Cortex of kidney (tissue), 1 donor: Measurements from ENCODE around the gene SLC23A2.
"Not testable (repeated sequence)": the region's sequence is repeated elsewhere in the genome, so short reads cannot be mapped to it uniquely, and the experiment has no call there.

Experiments used
- DNase-seq: peaks from one replicate; lab custom pipeline; 2025; lab: John Stamatoyannopoulos, UW

Gene SLC23A2

DNA sequence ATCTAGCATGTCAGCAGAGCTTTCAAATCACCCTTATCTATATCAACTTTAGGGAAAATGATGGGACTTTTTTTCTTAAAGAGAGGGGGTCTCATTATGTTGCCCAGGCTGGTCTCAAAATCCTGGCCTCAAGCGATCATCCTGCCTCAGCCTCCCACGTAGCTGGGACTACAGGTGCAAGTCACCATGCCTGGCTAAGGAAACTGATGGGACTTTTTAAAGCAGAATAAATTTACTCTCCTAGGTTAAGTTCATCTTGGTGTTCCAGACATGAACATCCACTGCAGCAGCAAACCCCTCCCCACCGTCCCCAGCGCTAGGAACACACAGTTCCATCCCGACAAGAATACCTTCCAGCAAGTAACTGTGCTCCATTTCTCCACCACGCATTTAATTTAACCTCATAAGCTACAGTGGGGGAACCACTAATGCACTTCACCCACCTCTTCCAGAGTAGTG, 64.9 kb downstream of the SLC23A2 start:
- no peak for DNase-seq

- no peak for DNase-seq
These were observed 69.2 kb downstream of the SLC23A2 start for GRCh38 chr20:4932061-4932460.

DNA sequence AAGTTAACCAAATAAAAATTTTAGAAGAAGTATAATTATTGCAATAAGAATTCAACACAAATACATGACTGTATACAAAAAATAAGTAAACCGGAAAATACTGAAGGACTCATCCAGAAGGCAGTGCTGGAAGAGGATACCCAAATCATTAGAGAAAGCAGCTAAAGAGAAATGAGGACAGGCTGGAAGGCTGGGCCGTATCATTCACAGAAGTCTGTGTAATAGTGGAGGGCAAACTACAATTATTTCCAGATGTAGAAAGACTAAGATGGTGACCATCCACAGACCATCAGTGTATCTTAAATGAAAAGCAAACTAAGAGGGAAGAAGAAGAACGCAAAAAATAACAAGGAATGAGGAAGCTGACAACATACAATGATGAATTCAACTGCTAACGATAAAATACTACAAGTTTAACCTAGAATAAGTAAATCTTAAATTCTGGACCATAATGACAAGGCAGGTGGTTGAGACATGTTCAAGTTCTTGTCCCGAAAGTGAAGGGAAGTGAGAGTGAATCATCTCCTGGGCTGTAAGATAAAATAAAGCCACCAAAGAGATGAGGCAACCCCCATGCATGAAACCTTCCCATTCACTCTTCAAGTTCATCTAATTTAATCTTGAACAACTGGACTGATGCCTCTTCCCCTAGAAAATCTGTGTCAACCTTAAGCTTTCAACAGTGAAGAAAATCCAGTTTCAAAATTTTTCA, 71.5 kb downstream of the SLC23A2 start:
- DNase-seq: no peak

- no peak for DNase-seq
These were observed 74.7 kb downstream of the SLC23A2 start for GRCh38 chr20:4926531-4927156.

GRCh38 chr20:4925842-4926530, 75.3 kb downstream of the SLC23A2 start:
- no peak for DNase-seq

- DNase-seq: no peak
These were observed 76.9 kb downstream of the SLC23A2 start for GRCh38 chr20:4924446-4924845.

- no peak for DNase-seq
These were observed 77.3 kb downstream of the SLC23A2 start for GRCh38 chr20:4924032-4924431.

DNA sequence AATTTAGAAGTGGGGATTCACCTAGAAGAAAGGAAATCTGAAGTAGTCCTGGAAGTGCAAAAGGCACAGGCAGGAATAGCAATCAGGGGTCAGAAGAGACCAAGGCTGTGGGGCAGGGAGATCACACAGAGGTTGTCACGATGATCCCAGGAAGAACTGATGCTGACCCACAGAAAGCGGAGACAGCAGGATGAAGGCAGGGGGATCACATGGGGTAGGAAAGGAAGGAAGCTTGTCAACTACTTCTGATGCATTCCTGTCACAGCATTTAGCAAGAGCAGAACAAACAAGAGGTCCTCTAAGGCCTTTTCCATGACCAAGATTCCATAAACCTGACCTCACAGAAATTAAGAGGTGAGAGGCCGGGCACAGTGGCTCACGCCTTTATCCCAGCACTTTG, 79.1 kb downstream of the SLC23A2 start:
- no peak for DNase-seq

GRCh38 chr20:4921271-4921670, 80.0 kb downstream of the SLC23A2 start:
- not testable (repeated sequence) for DNase-seq

GRCh38 chr20:4920655-4921054, 80.7 kb downstream of the SLC23A2 start:
- DNase-seq: no peak

- no peak for DNase-seq
These were observed 81.2 kb downstream of the SLC23A2 start for GRCh38 chr20:4920131-4920530.

GRCh38 chr20:4919047-4919704, 82.1 kb downstream of the SLC23A2 start:
- no peak for DNase-seq

DNA sequence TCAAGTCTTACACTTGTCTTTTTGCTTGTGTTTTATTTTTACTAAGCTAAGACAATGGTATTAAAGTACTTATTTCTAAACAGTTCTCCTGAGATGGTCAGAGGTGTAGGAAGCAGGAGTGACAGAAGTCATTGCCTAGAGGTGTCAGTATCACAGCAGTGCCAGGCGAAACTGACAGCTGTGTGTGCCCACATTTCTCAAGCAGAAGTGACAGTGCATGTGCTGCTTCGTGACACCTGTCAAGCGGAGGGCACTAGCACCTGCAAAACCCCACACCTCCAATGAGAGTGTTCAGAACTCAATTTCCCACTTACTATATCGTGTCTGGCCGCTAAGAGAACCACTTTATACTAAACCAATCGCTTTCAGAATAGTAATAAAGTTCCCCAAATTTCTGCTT, 82.8 kb downstream of the SLC23A2 start:
- DNase-seq: no peak

DNA sequence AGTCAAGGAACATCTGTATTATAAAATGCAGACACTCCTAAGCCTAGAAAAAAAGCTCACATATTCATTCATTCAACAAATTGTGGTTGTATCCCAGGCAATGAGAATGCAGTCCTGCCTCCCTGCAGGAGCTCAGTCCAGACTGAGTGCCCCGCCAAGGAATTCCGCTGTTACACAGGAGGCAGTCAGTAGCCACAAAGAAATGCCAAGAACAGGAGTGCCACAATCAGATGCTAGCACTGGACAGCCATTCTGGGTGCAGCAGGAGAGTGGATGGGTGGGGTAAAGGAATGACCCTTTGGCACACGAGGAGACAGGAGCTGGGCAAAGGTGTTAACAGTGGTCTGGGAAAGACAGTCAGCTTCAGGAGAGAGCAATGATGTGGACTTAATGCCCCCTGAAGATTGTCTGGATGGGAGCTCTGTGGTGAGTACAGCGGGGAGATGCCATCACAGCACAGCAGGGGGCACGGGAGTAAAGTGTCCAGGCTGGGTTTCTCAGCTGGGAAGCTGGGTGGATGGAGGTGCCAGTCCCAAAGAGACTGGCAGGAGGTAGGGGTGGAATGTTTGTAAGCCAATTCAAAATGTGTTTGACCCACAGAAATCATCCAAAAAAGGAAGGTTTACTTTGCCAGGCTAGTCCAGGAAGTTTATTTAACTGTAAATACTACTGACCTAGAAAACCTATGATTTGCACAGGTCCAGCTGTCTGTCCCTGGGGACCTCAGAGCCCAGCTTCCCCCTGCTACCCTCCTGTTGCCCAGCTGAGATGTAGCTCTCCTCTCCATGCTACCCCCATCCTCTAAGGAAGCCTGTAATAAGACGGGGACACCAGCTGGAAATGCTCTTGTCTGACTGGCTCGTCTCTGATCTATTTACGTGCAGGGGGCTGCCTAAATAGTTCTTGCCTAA, 84.1 kb downstream of the SLC23A2 start:
- DNase-seq: no peak

- no peak for DNase-seq
These were observed 88.2 kb downstream of the SLC23A2 start for GRCh38 chr20:4913147-4913546.

DNA sequence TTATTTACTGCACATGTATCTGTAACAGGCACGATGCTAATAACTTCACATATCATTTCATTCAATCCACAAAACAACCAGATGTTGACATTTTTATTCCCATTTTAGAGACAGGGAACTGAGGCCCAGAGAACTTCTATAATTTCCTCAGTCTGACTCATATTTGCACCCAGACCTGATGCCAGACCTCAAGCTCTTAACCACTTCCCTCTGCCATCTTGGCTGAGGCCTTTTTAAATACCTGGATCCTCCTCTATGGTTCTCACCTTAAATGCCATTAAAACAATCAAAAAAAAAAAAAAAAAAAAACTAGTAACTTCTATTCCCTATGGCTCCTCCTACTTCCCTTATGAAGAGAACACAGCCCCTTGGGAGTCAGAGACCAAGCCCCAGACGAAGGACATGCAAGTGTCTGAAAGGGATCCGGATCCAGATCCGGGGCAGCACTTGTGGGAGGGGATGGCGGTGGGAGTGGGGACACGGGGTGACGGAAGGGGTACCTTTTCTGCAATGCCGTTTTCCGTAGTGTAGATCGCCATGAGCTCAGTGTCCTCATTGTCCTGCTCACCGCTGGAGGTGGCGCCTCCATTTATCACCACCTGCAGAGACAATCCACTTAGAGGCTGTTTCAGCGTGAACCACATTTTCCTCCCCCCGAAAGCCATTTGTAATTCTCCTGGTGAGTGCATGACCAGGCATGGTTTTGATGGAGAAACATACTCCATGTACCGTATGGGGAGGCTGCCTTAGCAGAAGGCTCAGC, 88.7 kb downstream of the SLC23A2 start:
- no peak for DNase-seq

GRCh38 chr20:4910951-4911350, 90.4 kb downstream of the SLC23A2 start:
- DNase-seq: no peak

DNA sequence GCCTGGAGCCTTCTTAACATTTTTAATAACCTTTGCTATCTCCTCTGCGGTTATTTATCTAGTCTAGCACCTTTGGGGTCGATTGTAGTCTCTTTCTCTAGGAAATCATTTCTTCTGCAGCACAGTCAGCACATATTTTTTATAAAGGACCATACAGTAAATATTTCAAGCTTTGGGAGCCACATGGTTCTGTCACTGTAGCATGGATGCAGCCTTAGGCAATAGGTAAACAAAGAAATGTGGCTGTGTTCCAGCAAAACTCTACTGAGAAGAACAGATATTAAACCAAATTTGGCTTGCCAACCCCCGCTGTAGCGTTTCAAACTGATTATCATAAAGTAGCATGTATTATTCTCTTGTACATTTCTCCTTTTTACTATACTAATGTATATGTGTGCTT, 95.7 kb downstream of the SLC23A2 start:
- no peak for DNase-seq

- no peak for DNase-seq
These were observed 96.1 kb downstream of the SLC23A2 start for GRCh38 chr20:4905195-4905594.

- no peak for DNase-seq
These were observed 97.0 kb downstream of the SLC23A2 start for GRCh38 chr20:4904127-4904860.
